ENCODE measurements around the gene RCOR2.

DNA sequence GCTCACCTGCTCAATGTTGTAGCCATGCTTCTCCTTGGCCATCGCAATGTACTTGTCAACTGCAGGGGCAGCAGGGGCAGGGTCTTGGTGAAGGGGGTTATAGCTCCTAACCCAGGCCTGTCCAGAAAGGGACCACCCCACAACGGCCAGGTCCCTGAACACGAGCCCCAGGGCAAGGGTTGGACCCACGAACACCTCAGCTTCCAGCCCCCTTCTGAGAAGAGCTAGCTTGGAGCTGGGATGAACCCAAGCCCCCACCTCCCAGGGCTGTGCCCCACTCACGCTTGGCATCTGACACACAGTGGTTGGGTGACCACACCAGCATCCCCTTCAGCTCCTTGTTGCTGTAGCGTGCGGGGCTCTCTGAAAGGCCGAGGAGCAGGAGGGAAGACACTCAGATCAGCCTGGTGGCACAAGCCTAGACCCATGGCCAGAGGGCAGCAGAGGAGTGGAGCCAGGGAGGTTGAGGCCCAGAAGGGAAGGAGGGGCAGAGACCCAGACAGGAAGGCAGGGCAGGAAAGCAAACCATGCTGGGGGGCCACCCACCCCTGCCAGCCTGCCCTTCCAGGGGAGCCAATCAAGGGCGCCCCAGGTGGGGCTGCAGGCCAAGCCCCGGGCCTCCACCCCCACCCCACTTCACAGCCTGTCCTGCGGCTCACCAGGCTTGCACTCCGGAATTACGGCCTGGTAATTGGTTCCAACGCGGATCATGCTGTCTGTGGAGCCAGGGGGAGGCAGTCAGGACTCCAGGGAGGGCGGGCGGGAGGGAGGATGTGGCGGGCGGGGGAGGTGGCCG is 1.9 kb downstream of the RCOR2 start:
- no peak for TF ChIP-seq CTCF (IDR thresholded peaks at IDR 0.05)
- TF ChIP-seq POLR2A (IDR thresholded peaks at IDR 0.05): no peak

All from adrenal gland (tissue), 5 donors.